Fibroblast of mammary gland (primary cell): ENCODE measurements around the gene TDRD9.

Experiments
- DNase-seq: peaks from one replicate; pipeline ENCODE4 v3.0.0-alpha.2; 2010; ENCODE audit warnings: low read depth
- H3K4me3 ChIP-seq: 2 replicates; pipeline ENCODE4 v1.5.1; 2011; ENCODE audit warnings: low read depth, mild to moderate bottlenecking, low read length, moderate library complexity; ENCODE audit not compliant: control insufficient read depth
- CTCF ChIP-seq: conservative IDR thresholded peaks from 2 replicates; pipeline ENCODE4 v1.5.1; 2011; ENCODE audit warnings: low read depth, low read length, inconsistent platforms; ENCODE audit not compliant: control insufficient read depth, insufficient read depth

TDRD9 gene

GRCh38 chr14:104023325-104024055 lies 95.2 kb downstream of the TDRD9 start:
- TF ChIP-seq CTCF, result no peak
- DNase-seq, result peak; percentile 32
- H3K4me3 ChIP-seq, result no peak overlapping the region

DNA sequence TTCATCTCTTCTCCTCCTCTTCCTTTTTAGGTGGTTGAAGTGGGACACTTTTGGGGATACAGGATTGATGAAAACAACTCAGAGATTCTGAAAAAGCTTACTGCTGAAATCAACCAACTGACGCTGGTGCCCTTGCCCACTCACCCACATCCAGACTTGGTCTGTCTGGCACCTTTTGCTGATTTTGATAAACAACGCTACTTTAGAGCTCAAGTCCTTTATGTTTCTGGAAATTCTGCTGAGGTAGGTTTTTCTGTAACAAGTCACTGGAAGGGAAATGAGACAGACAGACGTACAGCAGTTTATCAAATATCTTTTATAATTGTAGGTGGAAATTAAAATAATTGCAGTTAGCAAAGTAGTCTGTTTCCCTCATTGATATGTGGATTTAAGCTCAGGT lies 97.3 kb downstream of the TDRD9 start:
- H3K4me3 ChIP-seq, result no peak overlapping the region
- no peak for TF ChIP-seq CTCF
- no peak for DNase-seq

GRCh38 chr14:104026024-104026423 lies 97.8 kb downstream of the TDRD9 start:
- TF ChIP-seq CTCF, result no peak
- DNase-seq, result no peak
- no peak overlapping the region for H3K4me3 ChIP-seq

GRCh38 chr14:104030958-104031357 lies 102.7 kb downstream of the TDRD9 start:
- no peak for DNase-seq
- no peak overlapping the region for H3K4me3 ChIP-seq
- no peak for TF ChIP-seq CTCF

- TF ChIP-seq CTCF, result no peak
Measured at GRCh38 chr14:104031384-104031783, 103.1 kb downstream of the TDRD9 start.

DNA sequence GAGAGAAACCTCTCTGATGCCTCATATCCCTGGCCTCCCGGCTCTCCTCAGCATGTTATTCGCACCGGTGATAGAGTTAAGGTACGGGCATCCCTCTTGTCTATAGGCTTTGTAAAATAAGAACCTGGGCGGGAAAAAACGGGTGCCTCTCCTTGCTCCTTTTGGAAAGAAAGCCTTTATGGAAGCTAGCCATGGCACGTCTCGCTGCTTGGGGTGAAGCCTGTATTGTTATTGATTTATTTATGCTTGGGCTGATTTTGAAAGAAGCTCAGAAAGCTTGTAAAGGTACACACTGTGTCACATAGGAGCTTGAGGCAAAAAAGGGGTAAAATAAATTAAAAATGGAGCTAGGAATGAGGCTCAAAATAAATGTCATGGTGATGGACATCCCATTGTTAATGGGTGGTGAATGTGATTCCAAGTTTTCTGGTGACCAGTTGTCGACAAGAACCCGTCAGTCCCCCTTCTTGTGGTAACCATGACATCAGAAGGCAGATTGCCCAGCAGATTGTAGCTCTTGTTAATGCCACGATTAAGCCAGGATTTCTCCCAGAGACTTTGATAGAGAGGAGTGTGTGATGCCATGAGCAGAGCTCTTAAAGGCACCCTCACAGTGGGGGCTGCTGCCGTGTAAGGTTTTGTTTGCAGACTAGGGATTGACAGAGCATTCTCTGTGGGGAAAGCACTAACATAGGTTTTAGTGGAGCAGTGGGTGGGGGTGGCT lies 106.9 kb downstream of the TDRD9 start:
- DNase-seq, result no peak
- H3K4me3 ChIP-seq, result no peak overlapping the region
- no peak for TF ChIP-seq CTCF

More at GRCh38 chr14:104031384-104031783, 103.1 kb downstream of the TDRD9 start:
- no peak overlapping the region for H3K4me3 ChIP-seq
- no peak for DNase-seq
